ENCODE measurements around the gene SAMD8. TPM values are rescaled to one million over a fixed set of nuclear protein-coding genes. Genes with fewer than 3 reads are reported as not detected.

SAMD8 gene
- total and polyA plus RNA-seq, 3 donors from 2014 or later = 45.0 to 66.3 (median 55.3) TPM

- Histone ChIP-seq H3K36me3 (ENCODE audit: low read depth, missing control alignments) (no peaks in the 10 kb centered on the region), H3K27ac (peak overlapping the region; percentile 29 to 70), H3K4me1 (peaks cover 11% of the 10 kb centered on the region), H3K27me3 (no peaks in the 10 kb centered on the region), H3K4me3 (no peak overlapping the region), H3K9me3 (no peaks in the 10 kb centered on the region)
- DNase-seq = no peak
- TF ChIP-seq POLR2A (IDR thresholded peaks at IDR 0.05) (no peak), CTCF (IDR thresholded peaks at IDR 0.05) (no peak)
- WGBS, 2 donors = 80 to 91% methylated on average over 12 of the region's 12 CpGs
- intact Hi-C loops (cut with DNase I; ENCODE audit: low total_unique reads) = loop anchor here (5.0 to 10.0 kb wide), 2 partner anchors 133 to 839 kb away; partner anchors contain the start of gene COMTD1
Measured at GRCh38 chr10:75101416-75102251, 9.8 kb upstream of the SAMD8 start.

DNA sequence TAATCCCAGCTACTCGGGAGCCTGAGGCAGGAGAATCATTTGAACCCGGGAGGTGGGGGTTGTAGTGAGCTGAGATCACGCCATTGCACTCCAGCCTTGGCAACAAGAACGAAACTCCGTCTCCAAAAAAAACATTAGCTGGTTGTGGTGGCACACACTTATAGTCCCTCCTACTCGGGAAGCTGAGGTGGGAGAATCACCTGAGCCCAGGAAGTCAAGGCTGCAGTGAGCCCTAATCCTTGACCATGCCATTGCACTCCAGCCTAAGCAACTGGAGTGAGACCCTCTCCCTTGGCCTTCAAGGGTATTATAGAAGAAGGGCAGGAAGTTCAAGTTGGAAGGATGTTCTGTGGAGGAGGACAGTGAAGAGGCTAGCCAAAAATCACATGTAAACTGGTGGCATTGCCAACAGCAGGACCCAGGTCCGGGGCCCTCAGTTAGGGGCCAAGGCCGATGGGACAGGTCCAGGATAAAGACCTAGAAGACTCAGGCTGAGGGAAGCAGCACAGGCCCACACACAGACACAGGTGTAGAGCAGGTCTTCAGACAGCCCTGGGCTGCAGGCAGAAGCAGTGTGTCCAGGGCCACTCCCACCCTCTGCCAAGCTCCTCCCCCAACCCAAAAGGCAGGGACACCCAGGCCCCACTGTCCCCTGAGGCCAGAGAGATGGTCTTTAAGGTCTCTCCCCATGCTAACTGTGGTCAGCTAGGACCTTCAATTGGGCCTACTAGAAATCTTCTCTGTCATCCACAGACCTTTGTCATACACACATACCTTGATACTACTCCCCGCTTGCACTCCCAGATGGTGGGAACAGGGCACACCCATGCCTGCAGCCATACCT lies 8.4 kb upstream of the SAMD8 start:
- intact Hi-C loops (cut with DNase I; ENCODE audit: low total_unique reads) = loop anchor here (5.0 to 10.0 kb wide), 2 partner anchors 132 to 841 kb away; partner anchors contain the start of gene COMTD1
- no peak overlapping the region for H3K4me3 ChIP-seq
- no peaks in the 10 kb centered on the region for H3K27me3 ChIP-seq
- H3K4me1 ChIP-seq = peaks cover 11% of the 10 kb centered on the region
- DNase-seq = no peak
- 87 to 89% methylated on average over 8 to 9 of the region's 9 CpGs for WGBS, 2 donors
- no peaks in the 10 kb centered on the region for H3K9me3 ChIP-seq
- no peak overlapping the region for H3K27ac ChIP-seq
- no peaks in the 10 kb centered on the region for H3K36me3 ChIP-seq (ENCODE audit: low read depth, missing control alignments)
- TF ChIP-seq CTCF (IDR thresholded peaks at IDR 0.05) (no peak), POLR2A (IDR thresholded peaks at IDR 0.05) (no peak)

DNA sequence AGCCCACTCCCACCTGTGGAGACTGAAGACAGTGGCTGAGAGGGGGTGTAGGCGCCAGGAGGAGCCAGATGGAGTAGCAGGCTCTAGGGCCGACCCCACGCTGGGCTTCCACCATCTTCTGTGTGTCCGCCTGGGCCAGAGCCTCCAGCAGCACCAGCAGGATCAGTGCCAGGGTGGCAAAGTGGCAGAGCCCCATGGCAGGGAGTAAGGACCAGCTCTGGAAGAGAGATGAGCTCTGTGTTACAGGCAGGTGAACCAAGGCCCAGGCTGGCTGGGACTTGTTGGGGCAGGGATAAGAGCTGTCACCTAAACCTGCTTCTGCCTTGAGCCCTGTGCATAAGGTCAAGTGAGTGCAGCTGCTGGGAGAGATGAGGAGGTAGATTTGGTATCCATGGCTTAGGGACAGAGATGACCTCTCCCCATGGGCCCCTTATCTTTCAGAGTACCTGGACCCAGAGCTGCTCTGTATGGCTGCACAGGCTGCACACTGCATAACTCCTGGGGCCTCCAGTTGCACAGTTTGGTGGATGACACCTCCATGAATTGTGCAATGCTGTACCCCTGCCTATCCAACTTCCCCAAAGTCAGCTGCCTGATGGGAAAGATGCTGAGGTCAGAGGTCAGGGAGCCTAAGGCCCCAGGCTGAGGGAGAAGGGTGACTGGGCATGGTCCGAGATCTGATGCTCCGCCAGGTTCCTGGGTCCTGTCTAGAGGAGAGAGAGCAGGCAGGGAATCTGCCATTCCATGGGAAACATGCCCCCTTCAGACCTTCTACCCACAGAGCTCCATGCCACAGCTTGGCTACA lies 7.4 kb upstream of the SAMD8 start:
- no peaks in the 10 kb centered on the region for H3K9me3 ChIP-seq
- H3K4me3 ChIP-seq = no peak overlapping the region
- H3K4me1 ChIP-seq = peaks cover 11% of the 10 kb centered on the region
- no peak overlapping the region for H3K27ac ChIP-seq
- WGBS, 2 donors = 91 to 100% methylated on average over 6 of the region's 6 CpGs
- no peaks in the 10 kb centered on the region for H3K36me3 ChIP-seq (ENCODE audit: low read depth, missing control alignments)
- intact Hi-C loops (cut with DNase I; ENCODE audit: low total_unique reads) = loop anchor here (5.0 to 10.0 kb wide), 2 partner anchors 131 to 842 kb away; partner anchors contain the start of gene COMTD1
- no peaks in the 10 kb centered on the region for H3K27me3 ChIP-seq
- no peak for TF ChIP-seq POLR2A (IDR thresholded peaks at IDR 0.05)
- TF ChIP-seq CTCF (IDR thresholded peaks at IDR 0.05) = no peak
- DNase-seq = no peak

- TF ChIP-seq CTCF (IDR thresholded peaks at IDR 0.05) (no peak), POLR2A (IDR thresholded peaks at IDR 0.05) (no peak)
- Histone ChIP-seq H3K4me1 (peaks cover 11% of the 10 kb centered on the region), H3K9me3 (no peaks in the 10 kb centered on the region), H3K27me3 (no peaks in the 10 kb centered on the region), H3K36me3 (ENCODE audit: low read depth, missing control alignments) (no peaks in the 10 kb centered on the region), H3K4me3 (no peak overlapping the region), H3K27ac (no peak overlapping the region)
- intact Hi-C loops (cut with DNase I; ENCODE audit: low total_unique reads) = loop anchor here (5.0 to 10.0 kb wide), 2 partner anchors 130 to 843 kb away; partner anchors contain the start of gene COMTD1
- no peak for DNase-seq
- 70 to 86% methylated on average over 1 to 3 of the region's 3 CpGs for WGBS, 2 donors
Measured at GRCh38 chr10:75104842-75105241, 6.6 kb upstream of the SAMD8 start.
